ENCODE data around the gene MPG. TPM values are rescaled to one million over a fixed set of nuclear protein-coding genes. Genes with fewer than 3 reads are reported as not detected.
"Not testable (repeated sequence)": the region's sequence is repeated elsewhere in the genome, so short reads cannot be mapped to it uniquely, and the experiment has no call there.

The MPG gene
- total and polyA plus RNA-seq, 10 of the 15 experiments (the other 5 are each of a cell fraction or from before 2014, with no cell fraction given) = 0.32 to 193 (median 55.7) TPM

DNA sequence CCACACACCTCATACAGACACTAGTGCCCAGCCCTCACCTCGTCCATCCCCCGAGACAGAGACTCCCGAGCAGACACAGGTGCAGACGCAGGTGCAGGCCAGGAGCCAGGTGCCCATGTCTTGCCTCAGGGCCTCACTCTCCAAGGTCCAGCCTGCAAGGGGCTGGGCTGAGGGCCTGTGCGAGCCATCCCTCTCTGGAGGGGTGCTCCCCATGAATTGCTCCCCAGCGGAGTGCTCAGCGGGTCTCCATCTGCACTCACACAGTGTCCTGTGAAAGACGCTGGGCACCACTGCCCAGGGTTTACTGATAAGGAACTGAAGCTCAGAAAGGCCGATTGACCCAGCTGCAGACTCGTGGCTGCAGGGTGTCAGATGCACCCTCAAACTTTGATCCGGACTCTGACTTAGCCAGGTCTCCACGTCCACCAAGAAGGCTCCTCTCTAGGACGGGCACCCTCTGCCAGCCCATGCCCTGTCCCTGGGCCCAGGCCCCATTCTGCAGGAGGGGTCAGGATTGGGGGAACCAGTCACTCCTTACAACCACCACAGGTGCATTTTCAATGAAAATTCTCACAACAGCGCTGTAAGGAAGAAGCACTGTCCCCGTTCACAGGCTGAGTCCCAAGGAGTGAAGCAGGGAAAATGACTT is 41.6 kb upstream of the MPG start (continued):
- TF ChIP-seq GABPA (IDR thresholded peaks at IDR 0.05; ENCODE audit: low read depth) (no peak), MTA3 (IDR thresholded peaks at IDR 0.05; ENCODE audit: borderline replicate concordance, low read length) (no peak), SPI1 (IDR thresholded peaks at IDR 0.05; ENCODE audit: borderline replicate concordance, insufficient read depth, low read depth, low read length) (no peak), JUND (IDR thresholded peaks at IDR 0.05; ENCODE audit: low read depth, low read length) (no peak)

DNA sequence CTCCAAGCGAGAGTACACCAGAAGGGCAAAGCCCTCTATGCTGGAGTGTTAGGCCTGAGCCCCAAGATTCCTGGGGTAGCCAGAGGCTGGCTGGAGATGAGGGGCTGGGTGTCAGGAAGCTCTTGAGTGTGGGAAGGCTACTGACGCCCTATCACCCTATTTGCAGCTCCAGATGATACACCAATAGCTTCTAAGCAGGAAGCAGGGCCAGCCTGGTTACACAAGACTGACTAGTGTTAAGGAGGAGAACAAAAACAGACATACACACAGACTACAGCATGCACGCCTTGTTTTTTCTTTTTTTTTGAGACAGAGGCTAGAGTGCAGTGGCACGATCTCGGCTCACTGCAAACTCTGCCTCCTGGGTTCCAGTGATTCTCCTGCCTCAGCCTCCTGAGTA is 40.5 kb upstream of the MPG start:
- no peak for FAIRE-seq
- POLR2A ChIA-PET = interaction anchor here (2.4 kb wide), 1 partner anchor 16 kb away, joined by 18 read pairs; the partner anchor contains the start of genes POLR3K and SNRNP25
- H3K36me3 ChIP-seq (ENCODE audit: control insufficient read depth in 2 of 2, insufficient read depth in 2 of 2, low read length in 1 of 2) = peaks cover 2 to 11% of the 10 kb centered on the region in 2 experiments; a peak in 3 of 4 replicates
- BruUV-seq (replicated peaks) = no TSS peak
- no peak for ATAC-seq
- 33% methylated on average over 5 of the region's 5 CpGs for WGBS (ENCODE audit: insufficient coverage, insufficient replicate concordance, low lambda C conversion rate, missing lambda C conversion rate)
- CTCF ChIA-PET = interaction anchor here (2.4 to 3.4 kb wide), 3 partner anchors 16 to 59 kb away, joined by 14 to 19 read pairs (median 16); partner anchors contain the start of genes POLR3K and SNRNP25
- no peak overlapping the region for H2AFZ ChIP-seq (ENCODE audit: control insufficient read depth, low read depth, low read length)
- no peak overlapping the region for H3K4me2 ChIP-seq (ENCODE audit: control insufficient read depth, insufficient read depth)
- no peaks in the 10 kb centered on the region for H4K20me1 ChIP-seq (ENCODE audit: control insufficient read depth, insufficient read depth)
- DNase-seq (ENCODE audit: low read depth, low spot score) = no peak
- RAD21 ChIA-PET (ENCODE audit: unreplicated experiment) = interaction anchor here (3.2 kb wide), 1 partner anchor 16 kb away, joined by 22 read pairs; the partner anchor contains the start of genes POLR3K and SNRNP25
- H3K4me1 ChIP-seq (ENCODE audit: control insufficient read depth, insufficient read depth, low read length) = peaks cover 34% of the 10 kb centered on the region
- TF ChIP-seq PAX8 (IDR thresholded peaks at IDR 0.05) = no peak
- no peak for TF ChIP-seq ZSCAN29 (IDR thresholded peaks at IDR 0.05)
- TF ChIP-seq NBN (IDR thresholded peaks at IDR 0.05) = no peak
- no peak for TF ChIP-seq WRNIP1 (IDR thresholded peaks at IDR 0.05; ENCODE audit: borderline replicate concordance, low read depth, low read length)
- no peak for TF ChIP-seq MEF2A (IDR thresholded peaks at IDR 0.05; ENCODE audit: insufficient read depth, low read depth, low read length)
- no peaks in the 10 kb centered on the region for H3K27me3 ChIP-seq (replicated peaks in 1 of 2; ENCODE audit: control insufficient read depth in 2 of 2, insufficient read depth in 2 of 2, low read length in 1 of 2)
- H3K27ac ChIP-seq (ENCODE audit: control insufficient read depth, insufficient read depth) = no peak overlapping the region
- no peaks in the 10 kb centered on the region for H3K79me2 ChIP-seq (ENCODE audit: control insufficient read depth, insufficient read depth, low read length)
- H3K9me3 ChIP-seq (replicated peaks; ENCODE audit: control insufficient read depth, insufficient read depth, low read length) = no peaks in the 10 kb centered on the region
- H3K4me3 ChIP-seq = no peak overlapping the region
- intact Hi-C loops (cut with micrococcal nuclease; ENCODE audit: unreplicated experiment) (no loop called here), in situ Hi-C loops (cut with MboI) (no loop called here)
- SMC1A ChIA-PET (ENCODE audit: uncharacterized antibody, unreplicated experiment) = interaction anchor here (2.7 kb wide), 1 partner anchor 16 kb away, joined by 10 read pairs; the partner anchor contains the start of genes POLR3K and SNRNP25
- H3K9ac ChIP-seq (ENCODE audit: control insufficient read depth, insufficient read depth, low read length) = no peak overlapping the region

DNA sequence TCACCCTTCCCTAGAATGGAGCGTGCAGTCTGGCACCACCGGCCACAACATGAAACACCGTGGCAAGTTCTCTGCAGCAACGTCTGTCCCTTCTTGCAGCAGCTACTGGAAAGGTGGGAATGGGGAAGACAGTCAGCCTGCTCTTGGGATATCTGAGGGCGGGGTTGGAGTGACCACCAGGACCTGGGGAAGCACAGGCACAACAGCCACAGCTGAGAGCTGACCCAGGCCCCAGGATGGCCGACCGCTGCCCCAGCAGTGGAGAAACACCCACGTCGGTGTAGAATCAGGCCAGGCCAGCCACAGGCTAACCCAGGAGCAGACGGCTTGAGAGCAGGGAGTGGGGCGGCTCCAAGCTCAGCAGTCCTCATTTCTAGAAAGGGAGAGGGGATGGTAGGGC is 39.8 kb upstream of the MPG start:
- DNase-seq (ENCODE audit: low read depth, low spot score); intact Hi-C loops (cut with micrococcal nuclease; ENCODE audit: unreplicated experiment); H3K79me2 ChIP-seq (ENCODE audit: control insufficient read depth, insufficient read depth, low read length); ATAC-seq; FAIRE-seq; H2AFZ ChIP-seq (ENCODE audit: control insufficient read depth, low read depth, low read length); in situ Hi-C loops (cut with MboI); H3K9me3 ChIP-seq (replicated peaks; ENCODE audit: control insufficient read depth, insufficient read depth, low read length); H3K9ac ChIP-seq (ENCODE audit: control insufficient read depth, insufficient read depth, low read length); BruUV-seq (replicated peaks); H3K4me3 ChIP-seq; H3K27me3 ChIP-seq (replicated peaks in 1 of 2; ENCODE audit: control insufficient read depth in 2 of 2, insufficient read depth in 2 of 2, low read length in 1 of 2); H4K20me1 ChIP-seq (ENCODE audit: control insufficient read depth, insufficient read depth); H3K4me2 ChIP-seq (ENCODE audit: control insufficient read depth, insufficient read depth): not testable (repeated sequence)
- ChIA-PET SMC1A (ENCODE audit: uncharacterized antibody, unreplicated experiment) (interaction anchor here (2.7 kb wide), 1 partner anchor 15 kb away, joined by 10 read pairs; the partner anchor contains the start of genes POLR3K and SNRNP25), CTCF (interaction anchor here (0.6 to 3.4 kb wide), 5 partner anchors 15 to 204 kb away, joined by 3 to 19 read pairs (median 14); partner anchors contain the start of genes POLR3K and SNRNP25), RAD21 (ENCODE audit: unreplicated experiment) (interaction anchor here (0.6 to 3.2 kb wide), 3 partner anchors 11 to 15 kb away, joined by 4 to 22 read pairs (median 5); partner anchors contain the start of genes POLR3K and SNRNP25), POLR2A (interaction anchor here (1.4 to 2.4 kb wide), 2 partner anchors 15 to 46 kb away, joined by 4 to 18 read pairs; partner anchors contain the start of genes POLR3K and SNRNP25)
- H3K4me1 ChIP-seq (ENCODE audit: control insufficient read depth, insufficient read depth, low read length) = peaks cover 34% of the 10 kb centered on the region
- 93% methylated on average over 11 of the region's 11 CpGs for WGBS (ENCODE audit: insufficient coverage, insufficient replicate concordance, low lambda C conversion rate, missing lambda C conversion rate)
- peak overlapping the region; percentile 33; the same call in 1 of the 2 replicates for H3K27ac ChIP-seq (ENCODE audit: control insufficient read depth, insufficient read depth)
- H3K36me3 ChIP-seq (ENCODE audit: control insufficient read depth in 2 of 2, insufficient read depth in 2 of 2, low read length in 1 of 2) = peaks cover 3 to 13% of the 10 kb centered on the region in 2 experiments; a peak in 3 of 4 replicates

Data from GM12878 (cell line).